Activated T-cell treated with anti-CD3 and anti-CD28 coated beads, Interleukin-2, amount 50 U/mL, for 24 hours (primary cell): ENCODE results near the gene CAPN5.

Source experiments
- DNase-seq: peaks from one replicate; pipeline ENCODE4 v3.0.0-alpha.2; 2020
- H3K27ac Mint-ChIP-seq: 2 replicates; pipeline ENCODE4 v1.8.0; 2020; ENCODE audit warnings: mild to moderate bottlenecking, mixed read lengths
- H3K27me3 Mint-ChIP-seq: 2 replicates; pipeline ENCODE4 v1.8.0; 2020; ENCODE audit warnings: mixed read lengths
- H3K36me3 Mint-ChIP-seq: 2 replicates; pipeline ENCODE4 v1.8.0; 2020; ENCODE audit warnings: low read depth, mixed read lengths
- H3K4me1 Mint-ChIP-seq: 2 replicates; pipeline ENCODE4 v1.8.0; 2020; ENCODE audit warnings: low read depth, mixed read lengths
- H3K4me3 Mint-ChIP-seq: 2 replicates; pipeline ENCODE4 v1.8.0; 2020; ENCODE audit warnings: mild to moderate bottlenecking, moderate library complexity, mixed read lengths
- H3K9me3 Mint-ChIP-seq: 2 replicates; pipeline ENCODE4 v1.8.0; 2020; ENCODE audit warnings: mixed read lengths

Gene CAPN5

GRCh38 chr11:77102246-77103210 is 35.8 kb downstream of the CAPN5 start, which contains the start of gene OMP:
Gene OMP, plus strand, starts transcription at chr11:77102840. Its CDS starts 0 bp downstream, at chr11:77102840.
- H3K27ac Mint-ChIP-seq: no peak within 1 kb of the TSS
- H3K27me3 Mint-ChIP-seq: no peaks in the 10 kb centered on the region
- H3K4me3 Mint-ChIP-seq: no peak within 1 kb of the TSS
- no peak for DNase-seq
- H3K36me3 Mint-ChIP-seq: no peaks in the 10 kb centered on the region
- no peaks in the 10 kb centered on the region for H3K9me3 Mint-ChIP-seq
- H3K4me1 Mint-ChIP-seq: no peaks in the 10 kb centered on the region

DNA sequence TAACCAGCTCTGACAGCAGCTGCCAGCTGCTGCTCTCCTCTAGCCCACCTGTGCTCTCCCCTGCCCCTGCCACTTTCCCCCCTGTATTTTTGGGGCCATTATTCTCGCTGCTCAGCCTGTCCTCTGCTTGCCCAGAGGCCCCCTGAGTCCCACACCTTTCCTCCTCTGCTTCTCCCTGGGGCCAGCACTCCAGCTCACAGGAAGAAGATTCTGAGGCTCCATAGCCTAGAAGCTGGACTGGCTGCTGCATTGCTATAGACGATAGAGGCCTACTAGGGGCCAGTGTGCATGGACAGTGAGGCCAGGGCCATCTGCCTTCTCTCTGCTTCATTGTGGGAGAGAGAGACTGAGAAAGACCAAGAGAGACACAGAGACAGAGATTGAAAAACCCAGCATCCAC is 36.5 kb downstream of the CAPN5 start:
- no peaks in the 10 kb centered on the region for H3K4me1 Mint-ChIP-seq
- H3K4me3 Mint-ChIP-seq: no peak overlapping the region
- no peak for DNase-seq
- no peaks in the 10 kb centered on the region for H3K9me3 Mint-ChIP-seq
- H3K27me3 Mint-ChIP-seq: no peaks in the 10 kb centered on the region
- H3K27ac Mint-ChIP-seq: no peak overlapping the region
- H3K36me3 Mint-ChIP-seq: no peaks in the 10 kb centered on the region

GRCh38 chr11:77104727-77105126 is 38.0 kb downstream of the CAPN5 start:
- Mint-ChIP-seq H3K36me3 (no peaks in the 10 kb centered on the region), H3K4me3 (no peak overlapping the region), H3K27me3 (no peaks in the 10 kb centered on the region), H3K4me1 (no peaks in the 10 kb centered on the region), H3K27ac (no peak overlapping the region), H3K9me3 (no peaks in the 10 kb centered on the region)
- no peak for DNase-seq

DNA sequence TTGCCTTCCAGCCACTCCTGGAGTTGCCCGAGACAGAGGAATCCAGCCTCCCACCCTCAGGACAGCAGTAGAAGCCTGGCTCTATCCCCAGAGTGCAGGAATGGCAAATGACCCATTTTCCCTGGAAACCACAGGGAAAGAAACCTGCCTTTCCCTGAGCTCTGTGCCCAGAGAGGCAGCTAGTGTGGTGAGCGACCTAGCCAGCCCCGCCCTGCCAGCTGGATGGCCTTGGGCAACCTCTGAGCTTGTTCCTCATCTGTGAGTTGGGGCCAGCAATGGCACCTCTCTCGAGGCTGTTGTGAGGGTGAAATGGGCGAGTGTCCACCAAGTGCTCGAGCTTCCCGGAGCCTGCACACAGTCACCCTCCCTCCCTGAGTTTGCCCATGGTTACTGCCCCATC is 39.5 kb downstream of the CAPN5 start:
- DNase-seq: no peak
- H3K27me3 Mint-ChIP-seq: no peaks in the 10 kb centered on the region
- H3K4me3 Mint-ChIP-seq: no peak overlapping the region
- no peaks in the 10 kb centered on the region for H3K36me3 Mint-ChIP-seq
- H3K27ac Mint-ChIP-seq: no peak overlapping the region
- no peaks in the 10 kb centered on the region for H3K9me3 Mint-ChIP-seq
- no peaks in the 10 kb centered on the region for H3K4me1 Mint-ChIP-seq

DNA sequence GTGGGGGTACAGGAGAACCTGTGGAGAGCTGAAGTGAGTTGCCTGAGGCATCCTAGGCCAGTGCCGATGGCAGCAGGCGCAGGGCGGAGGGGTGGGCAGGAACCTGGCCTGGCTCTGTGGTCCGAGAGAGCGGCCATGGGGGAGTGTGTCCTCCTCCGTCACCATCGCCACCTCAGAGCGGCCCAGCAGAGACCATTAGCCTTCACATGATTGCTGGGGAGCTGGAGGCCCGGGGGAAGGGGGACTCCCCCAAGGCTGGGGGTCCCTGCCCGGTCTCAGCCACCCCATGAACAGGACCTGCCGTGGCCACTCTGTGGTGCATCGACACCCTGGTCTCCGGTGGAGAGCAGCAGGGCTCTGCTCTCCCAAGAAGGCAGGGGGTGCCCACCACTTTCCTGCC is 40.0 kb downstream of the CAPN5 start:
- DNase-seq: no peak
- H3K27ac Mint-ChIP-seq: no peak overlapping the region
- no peaks in the 10 kb centered on the region for H3K4me1 Mint-ChIP-seq
- H3K36me3 Mint-ChIP-seq: no peaks in the 10 kb centered on the region
- H3K27me3 Mint-ChIP-seq: no peaks in the 10 kb centered on the region
- no peak overlapping the region for H3K4me3 Mint-ChIP-seq
- no peaks in the 10 kb centered on the region for H3K9me3 Mint-ChIP-seq

DNA sequence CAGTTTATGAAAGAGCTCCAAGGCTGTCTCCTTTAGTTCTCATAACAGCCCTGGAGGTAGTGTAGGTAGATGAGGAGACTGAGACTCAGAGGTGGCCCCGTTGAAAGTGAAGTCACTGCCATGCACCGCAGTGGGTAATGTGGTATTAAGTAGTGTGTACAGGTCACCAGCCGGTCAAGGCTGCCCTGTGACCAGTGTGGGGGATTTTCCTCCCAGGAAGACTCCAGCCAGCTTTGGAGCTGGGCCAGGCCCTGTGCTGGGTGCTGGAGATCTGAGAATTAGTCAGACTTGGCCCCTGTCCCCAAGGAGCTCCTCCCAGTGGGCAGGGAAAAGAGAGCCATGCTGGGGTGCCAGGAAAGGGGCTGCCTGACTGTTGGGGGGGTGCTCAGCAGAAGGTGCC is 41.2 kb downstream of the CAPN5 start:
- no peaks in the 10 kb centered on the region for H3K4me1 Mint-ChIP-seq
- H3K27me3 Mint-ChIP-seq: no peaks in the 10 kb centered on the region
- H3K9me3 Mint-ChIP-seq: no peaks in the 10 kb centered on the region
- no peak overlapping the region for H3K4me3 Mint-ChIP-seq
- DNase-seq: no peak
- H3K27ac Mint-ChIP-seq: no peak overlapping the region
- H3K36me3 Mint-ChIP-seq: no peaks in the 10 kb centered on the region

DNA sequence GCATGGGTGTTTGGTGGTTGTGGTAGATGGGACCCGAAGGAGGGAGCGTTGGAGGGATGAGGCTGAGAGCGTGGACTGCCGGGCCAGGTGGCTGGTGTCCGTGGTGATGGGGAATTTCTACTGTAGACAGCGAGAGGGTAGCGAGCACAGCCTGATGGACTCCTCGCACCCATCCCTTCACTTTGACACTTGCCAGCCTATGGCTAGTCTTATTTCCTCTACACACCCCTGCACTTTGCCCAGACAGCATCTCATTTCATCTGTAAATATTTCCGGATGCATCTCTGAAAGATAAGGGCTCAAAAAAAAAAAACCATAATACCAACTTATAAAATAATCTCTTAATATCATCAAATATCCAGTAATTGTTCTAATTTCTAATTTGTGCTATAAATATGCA is 41.7 kb downstream of the CAPN5 start:
- Mint-ChIP-seq H3K36me3 (no peaks in the 10 kb centered on the region), H3K27ac (no peak overlapping the region), H3K9me3 (no peaks in the 10 kb centered on the region), H3K27me3 (no peaks in the 10 kb centered on the region), H3K4me3 (no peak overlapping the region), H3K4me1 (peaks cover 1% of the 10 kb centered on the region)
- DNase-seq: no peak

- H3K36me3 Mint-ChIP-seq: no peaks in the 10 kb centered on the region
- no peaks in the 10 kb centered on the region for H3K27me3 Mint-ChIP-seq
- H3K27ac Mint-ChIP-seq: no peak overlapping the region
- peaks cover 1% of the 10 kb centered on the region for H3K4me1 Mint-ChIP-seq
- no peak overlapping the region for H3K4me3 Mint-ChIP-seq
- DNase-seq: no peak
- H3K9me3 Mint-ChIP-seq: no peaks in the 10 kb centered on the region
These were observed 42.7 kb downstream of the CAPN5 start for GRCh38 chr11:77109236-77110019.

DNA sequence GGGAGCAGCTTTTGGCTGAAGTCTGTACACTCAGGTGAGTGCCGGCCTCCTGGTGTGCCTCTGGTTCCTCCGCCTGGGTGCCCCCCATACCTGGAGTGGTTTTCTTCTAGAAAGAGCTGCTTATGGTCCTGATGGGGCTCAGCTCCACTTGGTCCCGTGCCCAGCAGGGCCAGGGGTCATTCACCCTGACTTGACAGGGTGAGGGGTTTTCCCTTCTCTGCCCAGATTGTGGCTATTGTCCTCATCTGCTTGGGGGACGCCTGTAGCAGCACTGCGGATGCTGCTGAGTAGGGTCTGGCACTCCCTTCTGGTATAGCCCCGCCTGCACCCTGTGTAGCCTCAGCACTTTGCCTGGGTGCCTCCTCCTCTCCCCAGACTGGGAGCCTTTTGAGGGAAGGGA is 44.1 kb downstream of the CAPN5 start:
- H3K36me3 Mint-ChIP-seq: no peaks in the 10 kb centered on the region
- no peak for DNase-seq
- H3K4me3 Mint-ChIP-seq: no peak overlapping the region
- no peak overlapping the region for H3K27ac Mint-ChIP-seq
- H3K4me1 Mint-ChIP-seq: peaks cover 1% of the 10 kb centered on the region
- no peaks in the 10 kb centered on the region for H3K27me3 Mint-ChIP-seq
- H3K9me3 Mint-ChIP-seq: no peaks in the 10 kb centered on the region

GRCh38 chr11:77111277-77111676 is 44.5 kb downstream of the CAPN5 start:
- Mint-ChIP-seq H3K4me1 (peaks cover 1% of the 10 kb centered on the region), H3K4me3 (no peak overlapping the region), H3K36me3 (no peaks in the 10 kb centered on the region), H3K9me3 (no peaks in the 10 kb centered on the region), H3K27me3 (no peaks in the 10 kb centered on the region), H3K27ac (no peak overlapping the region)
- DNase-seq: no peak

- H3K27me3 Mint-ChIP-seq: no peaks in the 10 kb centered on the region
- H3K4me1 Mint-ChIP-seq: peaks cover 1% of the 10 kb centered on the region
- DNase-seq: no peak
- H3K27ac Mint-ChIP-seq: no peak overlapping the region
- H3K9me3 Mint-ChIP-seq: no peaks in the 10 kb centered on the region
- H3K4me3 Mint-ChIP-seq: no peak overlapping the region
- H3K36me3 Mint-ChIP-seq: no peaks in the 10 kb centered on the region
These were observed 45.2 kb downstream of the CAPN5 start for GRCh38 chr11:77111946-77112345.

DNA sequence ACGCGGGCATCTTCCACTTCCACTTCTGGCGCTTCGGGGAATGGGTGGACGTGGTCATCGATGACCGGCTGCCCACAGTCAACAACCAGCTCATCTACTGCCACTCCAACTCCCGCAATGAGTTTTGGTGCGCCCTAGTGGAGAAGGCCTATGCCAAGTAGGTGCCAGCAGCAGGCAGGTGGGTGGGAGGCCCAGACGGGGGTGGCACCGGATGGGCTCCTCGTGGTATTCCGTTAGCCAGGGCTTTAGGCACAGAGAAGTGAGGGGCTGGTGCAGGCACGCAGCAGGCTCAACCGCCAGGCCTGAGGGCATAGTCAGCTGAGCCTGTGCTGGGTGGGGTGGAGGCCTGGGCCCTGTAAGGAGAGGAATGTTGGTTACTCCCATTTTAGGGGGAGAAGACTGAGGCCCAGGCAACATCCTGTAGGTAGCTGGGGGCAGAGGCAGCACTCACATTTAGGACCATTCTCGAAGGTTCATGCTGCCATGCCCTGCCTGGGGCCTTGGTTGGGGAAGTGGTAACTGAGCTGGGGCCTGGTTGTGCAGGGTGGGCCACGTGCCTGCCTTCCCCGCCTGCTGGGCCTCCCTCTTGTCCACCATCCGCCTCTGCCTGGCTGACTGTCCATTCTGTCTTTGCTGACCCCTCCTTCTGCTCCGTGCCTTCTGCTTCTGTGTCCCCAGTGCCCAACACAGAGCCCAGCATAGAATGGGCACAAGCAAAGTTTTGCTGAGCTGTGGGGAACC is 46.0 kb downstream of the CAPN5 start:
- Mint-ChIP-seq H3K27me3 (no peaks in the 10 kb centered on the region), H3K36me3 (no peaks in the 10 kb centered on the region), H3K9me3 (no peaks in the 10 kb centered on the region), H3K4me3 (no peak overlapping the region), H3K27ac (no peak overlapping the region), H3K4me1 (peaks cover 1% of the 10 kb centered on the region)
- no peak for DNase-seq

GRCh38 chr11:77113382-77114088 is 46.8 kb downstream of the CAPN5 start:
- Mint-ChIP-seq H3K9me3 (no peaks in the 10 kb centered on the region), H3K27me3 (no peaks in the 10 kb centered on the region), H3K36me3 (no peaks in the 10 kb centered on the region), H3K4me1 (peaks cover 1% of the 10 kb centered on the region), H3K4me3 (no peak overlapping the region), H3K27ac (no peak overlapping the region)
- DNase-seq: no peak

- H3K36me3 Mint-ChIP-seq: no peaks in the 10 kb centered on the region
- H3K27ac Mint-ChIP-seq: no peak overlapping the region
- H3K4me1 Mint-ChIP-seq: peaks cover 1% of the 10 kb centered on the region
- H3K27me3 Mint-ChIP-seq: no peaks in the 10 kb centered on the region
- no peak overlapping the region for H3K4me3 Mint-ChIP-seq
- no peak for DNase-seq
- H3K9me3 Mint-ChIP-seq: no peaks in the 10 kb centered on the region
These were observed 47.3 kb downstream of the CAPN5 start for GRCh38 chr11:77114089-77114463.
